DND-41 (cell line): ENCODE results near the gene ARFIP1.

Source experiments
- ATAC-seq: fragments of 200-7000 bp; cut with Tn5 transposase; 3 replicates; pipeline ENCODE4 v1.9.1; 2021; ENCODE audit warnings: low read depth; ENCODE audit not compliant: insufficient read depth
- DNase-seq: peaks from one replicate; pipeline ENCODE4 v3.0.0-alpha.2; 2020
- H2AFZ ChIP-seq: 2 replicates; pipeline ENCODE4 v1.6.0; 2012; ENCODE audit warnings: low read depth, low read length
- H3K27ac ChIP-seq: 2 replicates; pipeline ENCODE4 v1.5.1; 2012; ENCODE audit warnings: low read length, inconsistent platforms
- H3K27me3 ChIP-seq: fragments of 200-600 bp; sonication (generic); 2 replicates; pipeline ENCODE4 v1.6.0; 2012; ENCODE audit warnings: low read length, mild to moderate bottlenecking, inconsistent platforms; ENCODE audit not compliant: insufficient read depth, poor library complexity
- H3K36me3 ChIP-seq: 2 replicates; pipeline ENCODE4 v1.5.1; 2012; ENCODE audit warnings: low read length, inconsistent platforms; ENCODE audit not compliant: insufficient read depth
- H3K4me1 ChIP-seq: 2 replicates; pipeline ENCODE4 v1.5.1; 2012; ENCODE audit warnings: mild to moderate bottlenecking, low read length; ENCODE audit not compliant: insufficient read depth
- H3K4me2 ChIP-seq: 2 replicates; pipeline ENCODE4 v1.6.0; 2012; ENCODE audit warnings: mild to moderate bottlenecking, moderate library complexity, low read length, inconsistent platforms; ENCODE audit not compliant: insufficient read depth
- H3K4me3 ChIP-seq, 2 experiments: fragments of 200-600 bp in 1 of 2; shearing (Covaris generic) in 1 of 2; 2 replicates each; pipeline ENCODE4 v1.5.1; 2012 to 2016; ENCODE audit warnings: inconsistent platforms in 2 of 2, low read length in 2 of 2, mild to moderate bottlenecking in 2 of 2, low read depth in 1 of 2, moderate library complexity in 1 of 2
- H3K79me2 ChIP-seq: 2 replicates; pipeline ENCODE4 v1.6.0; 2012; ENCODE audit warnings: low read length, inconsistent platforms; ENCODE audit not compliant: insufficient read depth
- H3K9ac ChIP-seq: 2 replicates; pipeline ENCODE4 v1.6.0; 2012; ENCODE audit warnings: low read depth, mild to moderate bottlenecking, inconsistent platforms, low read length, moderate library complexity
- H3K9me3 ChIP-seq: 2 replicates; pipeline ENCODE4 v1.5.1; 2012; ENCODE audit warnings: low read length, moderate library complexity, mild to moderate bottlenecking, inconsistent platforms; ENCODE audit not compliant: insufficient read depth, severe bottlenecking
- H4K20me1 ChIP-seq: 2 replicates; pipeline ENCODE4 v1.6.0; 2012; ENCODE audit warnings: low read length; ENCODE audit not compliant: insufficient read depth
- CTCF ChIP-seq: IDR thresholded peaks from 2 replicates; pipeline ENCODE4 v1.5.1; 2012; ENCODE audit warnings: borderline replicate concordance, low read length, moderate library complexity, mild to moderate bottlenecking; ENCODE audit not compliant: poor library complexity, severe bottlenecking; ENCODE audit errors: extremely low read depth
- EZH2 ChIP-seq: IDR thresholded peaks from 3 replicates; pipeline ENCODE4 v1.6.1; 2012; ENCODE audit warnings: borderline replicate concordance, low read depth, mild to moderate bottlenecking, moderate library complexity, low read length, inconsistent platforms; ENCODE audit not compliant: severe bottlenecking

The ARFIP1 gene

GRCh38 chr4:152819026-152819645, 39.4 kb downstream of the ARFIP1 start:
- no peaks in the 10 kb centered on the region for H3K79me2 ChIP-seq
- no peak overlapping the region for H3K4me2 ChIP-seq
- H3K4me3 ChIP-seq: no peak overlapping the region
- ATAC-seq (no peak), DNase-seq (no peak)
- no peak overlapping the region for H2AFZ ChIP-seq
- H3K36me3 ChIP-seq: no peaks in the 10 kb centered on the region; the same call in 1 of the 2 replicates
- H3K4me1 ChIP-seq: no peaks in the 10 kb centered on the region
- no peaks in the 10 kb centered on the region for H4K20me1 ChIP-seq
- peaks cover 3% of the 10 kb centered on the region for H3K9me3 ChIP-seq
- H3K27me3 ChIP-seq: no peaks in the 10 kb centered on the region
- no peak for TF ChIP-seq EZH2
- TF ChIP-seq CTCF: no peak
- no peak overlapping the region for H3K27ac ChIP-seq
- H3K9ac ChIP-seq: no peak overlapping the region

GRCh38 chr4:152820073-152820472, 40.3 kb downstream of the ARFIP1 start:
- Histone ChIP-seq H3K79me2 (no peaks in the 10 kb centered on the region), H3K4me3 (no peak overlapping the region), H3K27ac (no peak overlapping the region), H3K9me3 (peaks cover 3% of the 10 kb centered on the region), H2AFZ (no peak overlapping the region), H3K4me1 (no peaks in the 10 kb centered on the region), H4K20me1 (no peaks in the 10 kb centered on the region), H3K27me3 (no peaks in the 10 kb centered on the region), H3K4me2 (no peak overlapping the region), H3K36me3 (no peaks in the 10 kb centered on the region), H3K9ac (no peak overlapping the region)
- TF ChIP-seq CTCF: no peak
- no peak for TF ChIP-seq EZH2
- no peak for ATAC-seq
- DNase-seq: no peak

GRCh38 chr4:152822323-152822722, 42.6 kb downstream of the ARFIP1 start:
- Histone ChIP-seq H3K36me3 (no peaks in the 10 kb centered on the region), H3K27ac (no peak overlapping the region), H4K20me1 (no peaks in the 10 kb centered on the region), H3K9me3 (peaks cover 2% of the 10 kb centered on the region), H3K79me2 (no peaks in the 10 kb centered on the region), H3K4me2 (no peak overlapping the region), H3K4me3 (no peak overlapping the region), H3K27me3 (no peaks in the 10 kb centered on the region), H3K4me1 (no peaks in the 10 kb centered on the region), H2AFZ (no peak overlapping the region), H3K9ac (no peak overlapping the region)
- TF ChIP-seq CTCF: no peak
- no peak for TF ChIP-seq EZH2
- DNase-seq (no peak), ATAC-seq (no peak)
